Measurements from ENCODE around the gene RPL5.

- TF ChIP-seq, protein P1, sequence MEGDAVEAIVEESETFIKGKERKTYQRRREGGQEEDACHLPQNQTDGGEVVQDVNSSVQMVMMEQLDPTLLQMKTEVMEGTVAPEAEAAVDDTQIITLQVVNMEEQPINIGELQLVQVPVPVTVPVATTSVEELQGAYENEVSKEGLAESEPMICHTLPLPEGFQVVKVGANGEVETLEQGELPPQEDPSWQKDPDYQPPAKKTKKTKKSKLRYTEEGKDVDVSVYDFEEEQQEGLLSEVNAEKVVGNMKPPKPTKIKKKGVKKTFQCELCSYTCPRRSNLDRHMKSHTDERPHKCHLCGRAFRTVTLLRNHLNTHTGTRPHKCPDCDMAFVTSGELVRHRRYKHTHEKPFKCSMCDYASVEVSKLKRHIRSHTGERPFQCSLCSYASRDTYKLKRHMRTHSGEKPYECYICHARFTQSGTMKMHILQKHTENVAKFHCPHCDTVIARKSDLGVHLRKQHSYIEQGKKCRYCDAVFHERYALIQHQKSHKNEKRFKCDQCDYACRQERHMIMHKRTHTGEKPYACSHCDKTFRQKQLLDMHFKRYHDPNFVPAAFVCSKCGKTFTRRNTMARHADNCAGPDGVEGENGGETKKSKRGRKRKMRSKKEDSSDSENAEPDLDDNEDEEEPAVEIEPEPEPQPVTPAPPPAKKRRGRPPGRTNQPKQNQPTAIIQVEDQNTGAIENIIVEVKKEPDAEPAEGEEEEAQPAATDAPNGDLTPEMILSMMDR (conservative IDR thresholded peaks at IDR 0.05; ENCODE audit: low read length) = peak; percentile 100
- no peak for TF ChIP-seq EZH2phosphoT487 (IDR thresholded peaks at IDR 0.05; ENCODE audit: borderline replicate concordance, low read depth, low read length)
These were observed 26.9 kb downstream of the RPL5 start for GRCh38 chr1:92858564-92859399.

Data from OCI-LY7 (cell line).